Parathyroid adenoma (tissue), 2 donors: Measurements from ENCODE around the gene MS4A15.

Experiments used
- H2AFZ ChIP-seq: fragments of 300-600 bp; sonication (generic); one replicate; pipeline ENCODE4 v1.7.0; 2017; ENCODE audit warnings: antibody characterized with exemption, mild to moderate bottlenecking
- H3K27ac ChIP-seq: fragments of 300-600 bp; sonication (generic); one replicate; pipeline ENCODE4 v1.7.0; 2017
- H3K27me3 ChIP-seq: fragments of 300-600 bp; sonication (generic); one replicate; pipeline ENCODE4 v1.7.0; 2017; ENCODE audit warnings: low read length; ENCODE audit not compliant: control insufficient read depth, insufficient read depth
- H3K36me3 ChIP-seq: fragments of 300-600 bp; sonication (generic); one replicate; pipeline ENCODE4 v1.7.0; 2017; ENCODE audit warnings: low read length; ENCODE audit not compliant: control insufficient read depth, insufficient read depth
- H3K4me1 ChIP-seq: fragments of 300-600 bp; sonication (generic); one replicate; pipeline ENCODE4 v1.7.0; 2017; ENCODE audit warnings: control low read depth
- H3K4me2 ChIP-seq: fragments of 300-600 bp; sonication (generic); one replicate; pipeline ENCODE4 v1.7.0; 2017; ENCODE audit warnings: low read length
- H3K4me3 ChIP-seq: fragments of 300-600 bp; sonication (generic); one replicate; pipeline ENCODE4 v1.7.0; 2017; ENCODE audit warnings: low read depth, low read length
- H3K79me2 ChIP-seq: fragments of 300-600 bp; sonication (generic); one replicate; pipeline ENCODE4 v1.7.0; 2017; ENCODE audit warnings: control low read depth
- H3K9ac ChIP-seq: fragments of 300-600 bp; sonication (generic); one replicate; pipeline ENCODE4 v1.7.0; 2017; ENCODE audit warnings: mild to moderate bottlenecking
- H3K9me3 ChIP-seq: fragments of 300-600 bp; sonication (generic); one replicate; pipeline ENCODE4 v1.7.0; 2017; ENCODE audit warnings: low read length; ENCODE audit not compliant: control insufficient read depth
- CTCF ChIP-seq: fragments of 300-600 bp; sonication (generic); IDR thresholded peaks from one replicate; pipeline ENCODE4 v1.7.0; 2017; ENCODE audit warnings: antibody characterized with exemption, mild to moderate bottlenecking
- donor health status: primary hyperparathyroidism.

MS4A15 gene

GRCh38 chr11:60780774-60781173 is 24.1 kb downstream of the MS4A15 start:
- Histone ChIP-seq H3K4me2 (no peak overlapping the region), H3K27ac (no peak overlapping the region), H2AFZ (no peak overlapping the region), H3K9ac (no peak overlapping the region), H3K4me3 (no peak overlapping the region), H3K27me3 (no peaks in the 10 kb centered on the region), H3K79me2 (no peaks in the 10 kb centered on the region), H3K4me1 (no peaks in the 10 kb centered on the region), H3K9me3 (no peaks in the 10 kb centered on the region), H3K36me3 (no peaks in the 10 kb centered on the region)
- no peak for TF ChIP-seq CTCF

- Histone ChIP-seq H3K4me3 (no peak overlapping the region), H3K4me1 (no peaks in the 10 kb centered on the region), H3K9ac (no peak overlapping the region), H3K9me3 (no peaks in the 10 kb centered on the region), H3K79me2 (no peaks in the 10 kb centered on the region), H3K27me3 (no peaks in the 10 kb centered on the region), H3K27ac (no peak overlapping the region), H3K4me2 (no peak overlapping the region), H3K36me3 (no peaks in the 10 kb centered on the region), H2AFZ (no peak overlapping the region)
- no peak for TF ChIP-seq CTCF
Measured at GRCh38 chr11:60781286-60781980, 24.8 kb downstream of the MS4A15 start.

GRCh38 chr11:60781981-60782316 is 25.3 kb downstream of the MS4A15 start:
- Histone ChIP-seq H3K4me1 (no peaks in the 10 kb centered on the region), H3K79me2 (no peaks in the 10 kb centered on the region), H3K4me3 (no peak overlapping the region), H3K27ac (no peak overlapping the region), H2AFZ (no peak overlapping the region), H3K27me3 (no peaks in the 10 kb centered on the region), H3K36me3 (no peaks in the 10 kb centered on the region), H3K9ac (no peak overlapping the region), H3K9me3 (no peaks in the 10 kb centered on the region), H3K4me2 (no peak overlapping the region)
- TF ChIP-seq CTCF, result no peak

GRCh38 chr11:60782393-60783140 is 25.9 kb downstream of the MS4A15 start:
- H2AFZ ChIP-seq, result no peak overlapping the region
- H3K4me3 ChIP-seq, result no peak overlapping the region
- no peaks in the 10 kb centered on the region for H3K36me3 ChIP-seq
- no peaks in the 10 kb centered on the region for H3K79me2 ChIP-seq
- H3K4me1 ChIP-seq, result no peaks in the 10 kb centered on the region
- no peak overlapping the region for H3K4me2 ChIP-seq
- H3K27me3 ChIP-seq, result no peaks in the 10 kb centered on the region
- H3K9me3 ChIP-seq, result no peaks in the 10 kb centered on the region
- no peak overlapping the region for H3K9ac ChIP-seq
- H3K27ac ChIP-seq, result no peak overlapping the region
- no peak for TF ChIP-seq CTCF

GRCh38 chr11:60783141-60783484 is 26.4 kb downstream of the MS4A15 start:
- no peaks in the 10 kb centered on the region for H3K27me3 ChIP-seq
- no peaks in the 10 kb centered on the region for H3K79me2 ChIP-seq
- H3K9ac ChIP-seq, result no peak overlapping the region
- no peaks in the 10 kb centered on the region for H3K4me1 ChIP-seq
- no peak overlapping the region for H2AFZ ChIP-seq
- no peak for TF ChIP-seq CTCF
- no peaks in the 10 kb centered on the region for H3K36me3 ChIP-seq
- H3K9me3 ChIP-seq, result no peaks in the 10 kb centered on the region
- H3K27ac ChIP-seq, result no peak overlapping the region
- no peak overlapping the region for H3K4me2 ChIP-seq
- no peak overlapping the region for H3K4me3 ChIP-seq
